ENCODE results near the gene ADI1. TPM values are rescaled to one million over a fixed set of nuclear protein-coding genes. Genes with fewer than 3 reads are reported as not detected.

Gene ADI1
- total and polyA plus RNA-seq, 2 experiments from 2014 or later, result 106 to 204 TPM

DNA sequence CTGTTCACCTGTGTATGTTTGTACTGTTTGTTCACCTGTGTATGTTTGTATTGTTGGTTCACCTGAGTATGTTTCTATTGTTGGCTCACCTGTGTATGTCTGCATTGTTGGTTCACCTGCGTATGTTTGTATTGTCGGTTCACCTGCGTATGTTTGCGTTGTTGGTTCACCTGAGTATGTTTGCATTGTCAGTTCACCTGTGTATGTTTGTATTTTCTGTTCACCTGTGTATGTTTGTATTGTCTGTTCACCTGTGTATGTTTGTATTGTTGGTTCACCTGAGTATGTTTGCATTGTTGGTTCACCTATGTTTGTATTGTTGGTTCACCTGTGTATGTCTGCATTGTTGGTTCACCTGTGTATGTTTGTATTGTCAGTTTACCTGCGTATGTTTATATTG, 14.6 kb downstream of the ADI1 start:
- Histone ChIP-seq H2AFZ (no peak overlapping the region), H3K4me3 (no peak overlapping the region), H3K9me2 (replicated peaks; ENCODE audit: insufficient read depth) (no peaks in the 10 kb centered on the region), H3K27ac (peak overlapping the region; percentile 78), H4K20me1 (ENCODE audit: insufficient read depth, poor library complexity, severe bottlenecking) (no peaks in the 10 kb centered on the region), H3K36me3 (replicated peaks; ENCODE audit: insufficient read depth, low read depth) (no peaks in the 10 kb centered on the region), H3K79me2 (peaks cover 38% of the 10 kb centered on the region), H3K27me3 (no peaks in the 10 kb centered on the region), H3K4me2 (no peak overlapping the region), H3K9me3 (ENCODE audit: low read depth) (no peaks in the 10 kb centered on the region), H3K4me1 (ENCODE audit: insufficient read depth) (peaks cover 5% of the 10 kb centered on the region)
- TF ChIP-seq EZH2 (IDR thresholded peaks at IDR 0.05; ENCODE audit: borderline replicate concordance), result no peak
- no peak for TF ChIP-seq EZH2phosphoT487 (IDR thresholded peaks at IDR 0.05; ENCODE audit: low read depth, severe bottlenecking, unreplicated experiment)
- TF ChIP-seq, protein P1, sequence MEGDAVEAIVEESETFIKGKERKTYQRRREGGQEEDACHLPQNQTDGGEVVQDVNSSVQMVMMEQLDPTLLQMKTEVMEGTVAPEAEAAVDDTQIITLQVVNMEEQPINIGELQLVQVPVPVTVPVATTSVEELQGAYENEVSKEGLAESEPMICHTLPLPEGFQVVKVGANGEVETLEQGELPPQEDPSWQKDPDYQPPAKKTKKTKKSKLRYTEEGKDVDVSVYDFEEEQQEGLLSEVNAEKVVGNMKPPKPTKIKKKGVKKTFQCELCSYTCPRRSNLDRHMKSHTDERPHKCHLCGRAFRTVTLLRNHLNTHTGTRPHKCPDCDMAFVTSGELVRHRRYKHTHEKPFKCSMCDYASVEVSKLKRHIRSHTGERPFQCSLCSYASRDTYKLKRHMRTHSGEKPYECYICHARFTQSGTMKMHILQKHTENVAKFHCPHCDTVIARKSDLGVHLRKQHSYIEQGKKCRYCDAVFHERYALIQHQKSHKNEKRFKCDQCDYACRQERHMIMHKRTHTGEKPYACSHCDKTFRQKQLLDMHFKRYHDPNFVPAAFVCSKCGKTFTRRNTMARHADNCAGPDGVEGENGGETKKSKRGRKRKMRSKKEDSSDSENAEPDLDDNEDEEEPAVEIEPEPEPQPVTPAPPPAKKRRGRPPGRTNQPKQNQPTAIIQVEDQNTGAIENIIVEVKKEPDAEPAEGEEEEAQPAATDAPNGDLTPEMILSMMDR (IDR thresholded peaks at IDR 0.05; ENCODE audit: poor library complexity), result no peak
- DNase-seq (ENCODE audit: low spot score), result no peak
- 96% methylated on average over 5 of the region's 5 CpGs for WGBS (ENCODE audit: low lambda C conversion rate, missing lambda C conversion rate)

DNA sequence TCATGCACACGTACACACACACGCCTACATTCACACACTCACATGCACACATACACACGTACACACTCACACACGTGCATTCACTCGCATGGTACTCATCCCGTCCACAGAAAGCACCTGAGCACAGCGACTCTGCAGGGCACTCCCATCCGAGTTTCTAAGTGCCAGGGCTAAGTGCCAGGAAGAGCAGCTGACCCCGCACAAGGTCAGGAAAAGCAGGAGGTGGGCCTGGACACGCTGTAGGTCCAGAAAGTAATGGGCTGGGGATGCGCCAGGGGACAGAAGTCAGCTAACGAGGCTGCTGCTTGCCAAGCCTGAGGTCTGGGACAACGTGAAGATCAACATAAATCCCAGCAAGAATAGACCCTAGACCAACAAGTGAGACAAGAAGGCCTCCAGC, 15.8 kb downstream of the ADI1 start:
- H3K27ac ChIP-seq, result no peak overlapping the region
- H3K9me2 ChIP-seq (replicated peaks; ENCODE audit: insufficient read depth), result no peaks in the 10 kb centered on the region
- no peak overlapping the region for H2AFZ ChIP-seq
- H3K4me2 ChIP-seq, result no peak overlapping the region
- no peak overlapping the region for H3K4me3 ChIP-seq
- peaks cover 33% of the 10 kb centered on the region for H3K79me2 ChIP-seq
- H3K27me3 ChIP-seq, result no peaks in the 10 kb centered on the region
- 98% methylated on average over 13 of the region's 13 CpGs for WGBS (ENCODE audit: low lambda C conversion rate, missing lambda C conversion rate)
- peaks cover 5% of the 10 kb centered on the region for H3K4me1 ChIP-seq (ENCODE audit: insufficient read depth)
- no peak for DNase-seq (ENCODE audit: low spot score)
- TF ChIP-seq EZH2 (IDR thresholded peaks at IDR 0.05; ENCODE audit: borderline replicate concordance), result no peak
- TF ChIP-seq, protein P1 (IDR thresholded peaks at IDR 0.05; ENCODE audit: poor library complexity), result no peak
- TF ChIP-seq EZH2phosphoT487 (IDR thresholded peaks at IDR 0.05; ENCODE audit: low read depth, severe bottlenecking, unreplicated experiment), result no peak
- no peaks in the 10 kb centered on the region for H3K36me3 ChIP-seq (replicated peaks; ENCODE audit: insufficient read depth, low read depth)
- H4K20me1 ChIP-seq (ENCODE audit: insufficient read depth, poor library complexity, severe bottlenecking), result no peaks in the 10 kb centered on the region
- no peaks in the 10 kb centered on the region for H3K9me3 ChIP-seq (ENCODE audit: low read depth)

DNA sequence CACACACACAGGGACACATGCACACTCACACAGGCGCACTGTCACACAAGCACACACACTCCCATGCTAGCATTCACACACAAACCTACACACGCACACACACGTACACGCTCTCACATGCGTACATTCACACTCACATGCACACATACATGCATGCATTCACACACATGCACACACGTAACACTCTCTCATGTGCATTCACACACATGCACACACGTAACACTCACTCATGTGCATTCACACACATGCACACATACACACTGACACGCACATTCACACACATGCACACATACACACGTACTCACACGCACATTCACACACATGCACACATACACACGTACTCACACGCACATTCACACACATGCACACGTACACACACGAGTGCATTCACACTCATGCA, 16.3 kb downstream of the ADI1 start:
- Histone ChIP-seq H3K79me2 (peaks cover 31% of the 10 kb centered on the region), H3K4me2 (no peak overlapping the region), H2AFZ (no peak overlapping the region), H3K27ac (no peak overlapping the region), H3K36me3 (replicated peaks; ENCODE audit: insufficient read depth, low read depth) (no peaks in the 10 kb centered on the region), H3K4me1 (ENCODE audit: insufficient read depth) (peaks cover 5% of the 10 kb centered on the region), H3K27me3 (no peaks in the 10 kb centered on the region), H3K9me2 (replicated peaks; ENCODE audit: insufficient read depth) (no peaks in the 10 kb centered on the region), H3K4me3 (no peak overlapping the region), H4K20me1 (ENCODE audit: insufficient read depth, poor library complexity, severe bottlenecking) (no peaks in the 10 kb centered on the region), H3K9me3 (ENCODE audit: low read depth) (no peaks in the 10 kb centered on the region)
- WGBS (ENCODE audit: low lambda C conversion rate, missing lambda C conversion rate), result 96% methylated on average over 14 of the region's 14 CpGs
- TF ChIP-seq EZH2phosphoT487 (IDR thresholded peaks at IDR 0.05; ENCODE audit: low read depth, severe bottlenecking, unreplicated experiment), result no peak
- no peak for TF ChIP-seq EZH2 (IDR thresholded peaks at IDR 0.05; ENCODE audit: borderline replicate concordance)
- TF ChIP-seq, protein P1 (IDR thresholded peaks at IDR 0.05; ENCODE audit: poor library complexity), result no peak
- no peak for DNase-seq (ENCODE audit: low spot score)
